Measurements from ENCODE around the gene CYP27B1.

- TF ChIP-seq XRCC3 (IDR thresholded peaks at IDR 0.05), result no peak
- TF ChIP-seq, protein P1, sequence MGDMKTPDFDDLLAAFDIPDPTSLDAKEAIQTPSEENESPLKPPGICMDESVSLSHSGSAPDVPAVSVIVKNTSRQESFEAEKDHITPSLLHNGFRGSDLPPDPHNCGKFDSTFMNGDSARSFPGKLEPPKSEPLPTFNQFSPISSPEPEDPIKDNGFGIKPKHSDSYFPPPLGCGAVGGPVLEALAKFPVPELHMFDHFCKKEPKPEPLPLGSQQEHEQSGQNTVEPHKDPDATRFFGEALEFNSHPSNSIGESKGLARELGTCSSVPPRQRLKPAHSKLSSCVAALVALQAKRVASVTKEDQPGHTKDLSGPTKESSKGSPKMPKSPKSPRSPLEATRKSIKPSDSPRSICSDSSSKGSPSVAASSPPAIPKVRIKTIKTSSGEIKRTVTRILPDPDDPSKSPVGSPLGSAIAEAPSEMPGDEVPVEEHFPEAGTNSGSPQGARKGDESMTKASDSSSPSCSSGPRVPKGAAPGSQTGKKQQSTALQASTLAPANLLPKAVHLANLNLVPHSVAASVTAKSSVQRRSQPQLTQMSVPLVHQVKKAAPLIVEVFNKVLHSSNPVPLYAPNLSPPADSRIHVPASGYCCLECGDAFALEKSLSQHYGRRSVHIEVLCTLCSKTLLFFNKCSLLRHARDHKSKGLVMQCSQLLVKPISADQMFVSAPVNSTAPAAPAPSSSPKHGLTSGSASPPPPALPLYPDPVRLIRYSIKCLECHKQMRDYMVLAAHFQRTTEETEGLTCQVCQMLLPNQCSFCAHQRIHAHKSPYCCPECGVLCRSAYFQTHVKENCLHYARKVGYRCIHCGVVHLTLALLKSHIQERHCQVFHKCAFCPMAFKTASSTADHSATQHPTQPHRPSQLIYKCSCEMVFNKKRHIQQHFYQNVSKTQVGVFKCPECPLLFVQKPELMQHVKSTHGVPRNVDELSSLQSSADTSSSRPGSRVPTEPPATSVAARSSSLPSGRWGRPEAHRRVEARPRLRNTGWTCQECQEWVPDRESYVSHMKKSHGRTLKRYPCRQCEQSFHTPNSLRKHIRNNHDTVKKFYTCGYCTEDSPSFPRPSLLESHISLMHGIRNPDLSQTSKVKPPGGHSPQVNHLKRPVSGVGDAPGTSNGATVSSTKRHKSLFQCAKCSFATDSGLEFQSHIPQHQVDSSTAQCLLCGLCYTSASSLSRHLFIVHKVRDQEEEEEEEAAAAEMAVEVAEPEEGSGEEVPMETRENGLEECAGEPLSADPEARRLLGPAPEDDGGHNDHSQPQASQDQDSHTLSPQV (IDR thresholded peaks at IDR 0.05), result no peak
- no peak; the same call in 1 of the 2 replicates for TF ChIP-seq USF1 (CRISPR knock-in tag; IDR thresholded peaks at IDR 0.05)
- no peak for TF ChIP-seq FOXK2 (conservative IDR thresholded peaks at IDR 0.05 in 1 of 2, IDR thresholded peaks at IDR 0.05 in 1 of 2; ENCODE audit: low read depth in 2 of 2)
- TF ChIP-seq MXI1 (IDR thresholded peaks at IDR 0.05; ENCODE audit: low read depth, low read length), result no peak
- TF ChIP-seq SMC3 (conservative IDR thresholded peaks at IDR 0.05; ENCODE audit: insufficient read depth, low read depth, low read length), result no peak
- no peak for TF ChIP-seq CTCF (IDR thresholded peaks at IDR 0.05 in 2 of 3, conservative IDR thresholded peaks at IDR 0.05 in 1 of 3; ENCODE audit: insufficient read depth in 2 of 3, low read depth in 1 of 3, low read length in 3 of 3)
- no peak for TF ChIP-seq CBX1 (IDR thresholded peaks at IDR 0.05; ENCODE audit: low read depth)
- no peak for TF ChIP-seq CREB5 (CRISPR knock-in tag; IDR thresholded peaks at IDR 0.05)
Measured at GRCh38 chr12:57752668-57753000, 14.2 kb downstream of the CYP27B1 start.
